Stomach smooth muscle (tissue), 2 donors: ENCODE results near the gene NPTX1.
"Not testable (repeated sequence)": the region's sequence is repeated elsewhere in the genome, so short reads cannot be mapped to it uniquely, and the experiment has no call there.

Experiments
- H3K27ac ChIP-seq: one replicate; pipeline ENCODE4 v1.7.0; 2013; ENCODE audit warnings: mild to moderate bottlenecking, low read length, inconsistent platforms
- H3K27me3 ChIP-seq, 2 donors: one replicate each; pipeline ENCODE4 v1.7.0; 2013; ENCODE audit warnings: low read length in 2 of 2; ENCODE audit not compliant: insufficient read depth in 2 of 2, control insufficient read depth in 1 of 2
- H3K36me3 ChIP-seq, 2 donors: one replicate each; pipeline ENCODE4 v1.7.0; 2013; ENCODE audit warnings: low read length in 2 of 2; ENCODE audit not compliant: control insufficient read depth in 2 of 2, insufficient read depth in 2 of 2
- H3K4me1 ChIP-seq: one replicate; pipeline ENCODE4 v1.7.0; 2013; ENCODE audit warnings: low read length; ENCODE audit not compliant: control insufficient read depth, insufficient read depth
- H3K4me3 ChIP-seq, 2 donors: one replicate each; pipeline ENCODE4 v1.7.0; 2013; ENCODE audit warnings: low read length in 2 of 2
- H3K9ac ChIP-seq, 2 donors: one replicate each; pipeline ENCODE4 v1.7.0; 2013; ENCODE audit warnings: low read length in 2 of 2, mild to moderate bottlenecking in 1 of 2
- H3K9me3 ChIP-seq, 2 donors: one replicate each; pipeline ENCODE4 v1.7.0; 2013; ENCODE audit warnings: low read length in 2 of 2; ENCODE audit not compliant: control insufficient read depth in 2 of 2
- donor health status: healthy.
- donor health status: Pancreatic carcinoma.

NPTX1 gene

GRCh38 chr17:80513201-80513600 lies 36.8 kb upstream of the NPTX1 start:
- Histone ChIP-seq H3K4me1 (no peaks in the 10 kb centered on the region), H3K36me3 (no peaks in the 10 kb centered on the region), H3K9me3 (no peaks in the 10 kb centered on the region), H3K27me3 (peaks cover 0 to 7% of the 10 kb centered on the region in 2 donors), H3K4me3 (no peak overlapping the region), H3K9ac (no peak overlapping the region), H3K27ac (no peak overlapping the region)

- Histone ChIP-seq H3K36me3 (no peaks in the 10 kb centered on the region), H3K9me3 (no peaks in the 10 kb centered on the region), H3K4me3 (no peak overlapping the region), H3K27ac (no peak overlapping the region), H3K9ac (no peak overlapping the region), H3K27me3 (peaks cover 0 to 7% of the 10 kb centered on the region in 2 donors), H3K4me1 (no peaks in the 10 kb centered on the region)
Measured at GRCh38 chr17:80512233-80512632, 35.8 kb upstream of the NPTX1 start.

- no peaks in the 10 kb centered on the region for H3K4me1 ChIP-seq
- H3K4me3 ChIP-seq: no peak overlapping the region
- no peak overlapping the region for H3K27ac ChIP-seq
- no peaks in the 10 kb centered on the region for H3K36me3 ChIP-seq
- H3K9me3 ChIP-seq: no peaks in the 10 kb centered on the region
- H3K9ac ChIP-seq: no peak overlapping the region
- H3K27me3 ChIP-seq: peaks cover 0 to 7% of the 10 kb centered on the region in 2 donors
Measured at GRCh38 chr17:80511222-80512180, 35.1 kb upstream of the NPTX1 start.

- Histone ChIP-seq H3K4me1 (no peaks in the 10 kb centered on the region), H3K4me3 (no peak overlapping the region), H3K9ac (no peak overlapping the region), H3K27me3 (peaks cover 0 to 7% of the 10 kb centered on the region in 2 donors), H3K9me3 (no peaks in the 10 kb centered on the region), H3K36me3 (no peaks in the 10 kb centered on the region), H3K27ac (no peak overlapping the region)
Measured at GRCh38 chr17:80510772-80511171, 34.4 kb upstream of the NPTX1 start.

- H3K9me3 ChIP-seq: no peaks in the 10 kb centered on the region
- no peak overlapping the region for H3K9ac ChIP-seq
- no peak overlapping the region for H3K4me3 ChIP-seq
- H3K4me1 ChIP-seq: no peaks in the 10 kb centered on the region
- no peak overlapping the region for H3K27ac ChIP-seq
- H3K36me3 ChIP-seq: no peaks in the 10 kb centered on the region
- H3K27me3 ChIP-seq: peaks cover 0 to 7% of the 10 kb centered on the region in 2 donors
Measured at GRCh38 chr17:80510132-80510531, 33.7 kb upstream of the NPTX1 start.

GRCh38 chr17:80509311-80509710 lies 32.9 kb upstream of the NPTX1 start:
- no peak overlapping the region for H3K27ac ChIP-seq
- no peak overlapping the region for H3K4me3 ChIP-seq
- H3K9me3 ChIP-seq: no peaks in the 10 kb centered on the region
- H3K36me3 ChIP-seq: no peaks in the 10 kb centered on the region
- no peak overlapping the region for H3K9ac ChIP-seq
- peaks cover 0 to 7% of the 10 kb centered on the region in 2 donors for H3K27me3 ChIP-seq
- H3K4me1 ChIP-seq: no peaks in the 10 kb centered on the region

GRCh38 chr17:80507965-80508364 lies 31.6 kb upstream of the NPTX1 start:
- no peak overlapping the region for H3K9ac ChIP-seq
- H3K9me3 ChIP-seq: no peaks in the 10 kb centered on the region
- H3K27ac ChIP-seq: no peak overlapping the region
- H3K36me3 ChIP-seq: no peaks in the 10 kb centered on the region
- no peak overlapping the region for H3K4me3 ChIP-seq
- no peaks in the 10 kb centered on the region for H3K4me1 ChIP-seq
- peaks cover 0 to 7% of the 10 kb centered on the region in 2 donors for H3K27me3 ChIP-seq

GRCh38 chr17:80507177-80507576 lies 30.8 kb upstream of the NPTX1 start:
- not testable (repeated sequence) for H3K9ac ChIP-seq, H3K4me1 ChIP-seq, H3K27ac ChIP-seq, H3K27me3 ChIP-seq, H3K9me3 ChIP-seq, H3K36me3 ChIP-seq, H3K4me3 ChIP-seq

- Histone ChIP-seq H3K27me3 (peaks cover 0 to 3% of the 10 kb centered on the region in 2 donors), H3K27ac (no peak overlapping the region), H3K36me3 (no peaks in the 10 kb centered on the region), H3K4me3 (no peak overlapping the region), H3K4me1 (peaks cover 15% of the 10 kb centered on the region), H3K9ac (no peak overlapping the region), H3K9me3 (no peaks in the 10 kb centered on the region)
Measured at GRCh38 chr17:80504686-80505413, 28.4 kb upstream of the NPTX1 start.

- Histone ChIP-seq H3K4me1 (peaks cover 16% of the 10 kb centered on the region), H3K27ac (no peak overlapping the region), H3K27me3 (peaks cover 0 to 3% of the 10 kb centered on the region in 2 donors), H3K36me3 (no peaks in the 10 kb centered on the region), H3K9me3 (no peaks in the 10 kb centered on the region), H3K4me3 (no peak overlapping the region), H3K9ac (no peak overlapping the region)
Measured at GRCh38 chr17:80503921-80504320, 27.5 kb upstream of the NPTX1 start.
